Limb (tissue), 2 donors: ENCODE results near the gene NR2E3.

Experiments
- DNase-seq, 2 donors: peaks; one replicate each; pipeline ENCODE4 v3.0.0-alpha.2; 2016; ENCODE audit errors: extremely low spot score in 2 of 2

NR2E3 gene

GRCh38 chr15:71790081-71790480, 20.3 kb upstream of the NR2E3 start:
- DNase-seq = no peak

- no peak for DNase-seq
These were observed 18.4 kb upstream of the NR2E3 start for GRCh38 chr15:71791975-71792374.

GRCh38 chr15:71792521-71792920, 17.8 kb upstream of the NR2E3 start:
- DNase-seq = no peak

GRCh38 chr15:71798641-71799040, 11.7 kb upstream of the NR2E3 start:
- no peak for DNase-seq

- DNase-seq = no peak
These were observed 10.2 kb upstream of the NR2E3 start for GRCh38 chr15:71800190-71800589.

GRCh38 chr15:71800835-71801745, 9.3 kb upstream of the NR2E3 start:
- DNase-seq = peak; percentile 77 to 87

GRCh38 chr15:71801935-71802655, 8.3 kb upstream of the NR2E3 start:
- no peak for DNase-seq

- no peak for DNase-seq
These were observed 7.6 kb upstream of the NR2E3 start for GRCh38 chr15:71802770-71803169.

GRCh38 chr15:71804226-71804625, 6.1 kb upstream of the NR2E3 start:
- DNase-seq = no peak

GRCh38 chr15:71804695-71805470, 5.5 kb upstream of the NR2E3 start:
- DNase-seq = peak in 1 of 2 donors; percentile 35

GRCh38 chr15:71806452-71806931, 3.9 kb upstream of the NR2E3 start:
- DNase-seq = no peak

GRCh38 chr15:71807125-71807629, 3.2 kb upstream of the NR2E3 start:
- DNase-seq = no peak

GRCh38 chr15:71807691-71808091, 2.7 kb upstream of the NR2E3 start:
- DNase-seq = no peak

- no peak for DNase-seq
These were observed 1.9 kb upstream of the NR2E3 start for GRCh38 chr15:71808311-71809020.

- no peak for DNase-seq
These were observed 1.0 kb upstream of the NR2E3 start for GRCh38 chr15:71809346-71809745.

- no peak for DNase-seq
These were observed 832 bp downstream of the NR2E3 start for GRCh38 chr15:71811036-71811736.

GRCh38 chr15:71811752-71812735, 1.7 kb downstream of the NR2E3 start:
- DNase-seq = peak in 1 of 2 donors; percentile 28

GRCh38 chr15:71812966-71813722, 2.8 kb downstream of the NR2E3 start:
- no peak for DNase-seq
